Activated CD4-positive, alpha-beta T cell treated with anti-CD3 and anti-CD28 coated beads, Interleukin-2, amount 50 U/mL, for 48 hours (primary cell): ENCODE data around the gene MBD3L3.
"Not testable (repeated sequence)": the region's sequence is repeated elsewhere in the genome, so short reads cannot be mapped to it uniquely, and the experiment has no call there.

ENCODE experiments used
- DNase-seq, 2 experiments: peaks; one replicate each; pipeline ENCODE4 v3.0.0-alpha.2; 2020

Gene MBD3L3

GRCh38 chr19:7058576-7058975 lies at the start of gene MBD3L3:
Gene MBD3L3, minus strand, starts transcription at chr19:7058676. Its CDS starts 71 bp downstream, at chr19:7058605.
- DNase-seq = not testable (repeated sequence)

- no peak for DNase-seq
Measured at GRCh38 chr19:7106711-7107657, 48.5 kb upstream of the MBD3L3 start.

- DNase-seq = no peak
Measured at GRCh38 chr19:7104747-7105447, 46.4 kb upstream of the MBD3L3 start.

GRCh38 chr19:7101498-7102253 lies 43.2 kb upstream of the MBD3L3 start:
- no peak for DNase-seq

- DNase-seq = peak; percentile 90 to 92
Measured at GRCh38 chr19:7099597-7099921, 41.1 kb upstream of the MBD3L3 start.

GRCh38 chr19:7098701-7099596 lies 40.5 kb upstream of the MBD3L3 start:
- DNase-seq = peak; percentile 88 to 91

- no peak for DNase-seq
Measured at GRCh38 chr19:7098096-7098495, 39.6 kb upstream of the MBD3L3 start.

GRCh38 chr19:7088999-7089398 lies 30.5 kb upstream of the MBD3L3 start:
- DNase-seq = no peak

- DNase-seq = no peak
Measured at GRCh38 chr19:7083076-7083956, 24.8 kb upstream of the MBD3L3 start.

GRCh38 chr19:7078008-7078407 lies 19.5 kb upstream of the MBD3L3 start:
- DNase-seq = no peak

GRCh38 chr19:7076151-7076550 lies 17.7 kb upstream of the MBD3L3 start:
- DNase-seq = no peak

GRCh38 chr19:7074705-7075282 lies 16.3 kb upstream of the MBD3L3 start:
- DNase-seq = no peak

GRCh38 chr19:7072541-7072940 lies 14.1 kb upstream of the MBD3L3 start:
- DNase-seq = no peak

- no peak for DNase-seq
Measured at GRCh38 chr19:7069904-7070226, 11.4 kb upstream of the MBD3L3 start.

- peak; percentile 99 for DNase-seq
Measured at GRCh38 chr19:7069042-7069903, 10.8 kb upstream of the MBD3L3 start, which contains the start of gene ZNF557. Gene ZNF557, plus strand, starts transcription at chr19:7069703. Its CDS starts 5,372 bp downstream, at chr19:7075075.

- no peak for DNase-seq
Measured at GRCh38 chr19:7068599-7068998, 10.1 kb upstream of the MBD3L3 start.

GRCh38 chr19:7067716-7068115 lies 9.2 kb upstream of the MBD3L3 start:
- DNase-seq = no peak

- DNase-seq = peak in 1 of 2 experiments; percentile 22
Measured at GRCh38 chr19:7067122-7067521, 8.6 kb upstream of the MBD3L3 start.

- DNase-seq = no peak
Measured at GRCh38 chr19:7063764-7064418, 5.4 kb upstream of the MBD3L3 start.
